SW 1271 (cell line): ENCODE measurements around the gene HES6.
"Not testable (repeated sequence)": the region's sequence is repeated elsewhere in the genome, so short reads cannot be mapped to it uniquely, and the experiment has no call there.

Source experiments
- DNase-seq, 2 experiments: peaks; one replicate each; lab custom pipeline; 2025; lab: John Stamatoyannopoulos, UW

Gene HES6

GRCh38 chr2:238272156-238272555 lies 32.3 kb upstream of the HES6 start:
- DNase-seq: no peak

- DNase-seq: not testable (repeated sequence)
Observed at GRCh38 chr2:238271686-238272085, 31.8 kb upstream of the HES6 start.

GRCh38 chr2:238271061-238271554 lies 31.3 kb upstream of the HES6 start:
- no peak for DNase-seq

GRCh38 chr2:238270606-238271005 lies 30.8 kb upstream of the HES6 start:
- DNase-seq: no peak

- no peak for DNase-seq
Observed at GRCh38 chr2:238269741-238270140, 29.9 kb upstream of the HES6 start.

- DNase-seq: no peak
Observed at GRCh38 chr2:238267884-238268680, 28.2 kb upstream of the HES6 start.

GRCh38 chr2:238267341-238267710 lies 27.5 kb upstream of the HES6 start:
- DNase-seq: no peak

- DNase-seq: no peak
Observed at GRCh38 chr2:238265605-238266004, 25.8 kb upstream of the HES6 start.

GRCh38 chr2:238264072-238264460 lies 24.2 kb upstream of the HES6 start:
- DNase-seq: no peak

- DNase-seq: peak; percentile 46 to 72
Observed at GRCh38 chr2:238263204-238264071, 23.6 kb upstream of the HES6 start.

- DNase-seq: no peak
Observed at GRCh38 chr2:238262496-238263122, 22.8 kb upstream of the HES6 start.

GRCh38 chr2:238261718-238262375 lies 22.0 kb upstream of the HES6 start:
- DNase-seq: no peak

GRCh38 chr2:238260883-238261282 lies 21.0 kb upstream of the HES6 start:
- DNase-seq: no peak

GRCh38 chr2:238259061-238260020 lies 19.5 kb upstream of the HES6 start:
- no peak for DNase-seq

- no peak for DNase-seq
Observed at GRCh38 chr2:238257786-238258700, 18.2 kb upstream of the HES6 start.

- peak; percentile 72 to 88 for DNase-seq
Observed at GRCh38 chr2:238256594-238257104, 16.8 kb upstream of the HES6 start.

GRCh38 chr2:238256111-238256510 lies 16.3 kb upstream of the HES6 start:
- DNase-seq: no peak

- no peak for DNase-seq
Observed at GRCh38 chr2:238255636-238256035, 15.8 kb upstream of the HES6 start.

GRCh38 chr2:238255151-238255551 lies 15.3 kb upstream of the HES6 start:
- DNase-seq: no peak
